GM06990 (cell line): ENCODE data around the gene SLC25A30.

Experiments used
- DNase-seq: peaks from one replicate; pipeline ENCODE4 v3.0.0-alpha.2; 2011; ENCODE audit not compliant: insufficient read length; ENCODE audit errors: extremely low read depth
- H3K27me3 ChIP-seq: replicated peaks from 2 replicates; pipeline ENCODE4 v1.6.0; 2011; ENCODE audit warnings: low read length; ENCODE audit not compliant: control insufficient read depth, insufficient read depth
- H3K36me3 ChIP-seq: 2 replicates; pipeline ENCODE4 v1.5.1; 2011; ENCODE audit warnings: low read length; ENCODE audit not compliant: control insufficient read depth, insufficient read depth
- H3K4me3 ChIP-seq: replicated peaks from 2 replicates; pipeline ENCODE4 v1.5.1; 2011; ENCODE audit warnings: low read depth, mild to moderate bottlenecking, control low read depth, low read length
- CTCF ChIP-seq: IDR thresholded peaks from 2 replicates; pipeline ENCODE4 v1.5.1; 2011; ENCODE audit warnings: low read length, control low read depth, mild to moderate bottlenecking, inconsistent platforms; ENCODE audit not compliant: insufficient read depth, poor library complexity, severe bottlenecking

The SLC25A30 gene

GRCh38 chr13:45412274-45413049, 5.7 kb downstream of the SLC25A30 start:
- H3K36me3 ChIP-seq, result peaks cover 5% of the 10 kb centered on the region
- no peak overlapping the region for H3K4me3 ChIP-seq
- DNase-seq, result no peak
- no peaks in the 10 kb centered on the region for H3K27me3 ChIP-seq
- TF ChIP-seq CTCF, result no peak

GRCh38 chr13:45411631-45412030, 6.5 kb downstream of the SLC25A30 start:
- Histone ChIP-seq H3K4me3 (no peak overlapping the region), H3K27me3 (no peaks in the 10 kb centered on the region)
- DNase-seq, result no peak

GRCh38 chr13:45411221-45411620, 7.0 kb downstream of the SLC25A30 start:
- Histone ChIP-seq H3K4me3 (no peak overlapping the region), H3K27me3 (no peaks in the 10 kb centered on the region), H3K36me3 (peaks cover 7% of the 10 kb centered on the region)
- DNase-seq, result no peak
- no peak for TF ChIP-seq CTCF

More at GRCh38 chr13:45411631-45412030, 6.5 kb downstream of the SLC25A30 start:
- peaks cover 5% of the 10 kb centered on the region for H3K36me3 ChIP-seq
- no peak for TF ChIP-seq CTCF

GRCh38 chr13:45410466-45410865, 7.7 kb downstream of the SLC25A30 start:
- Histone ChIP-seq H3K27me3 (no peaks in the 10 kb centered on the region), H3K36me3 (peaks cover 7% of the 10 kb centered on the region), H3K4me3 (no peak overlapping the region)
- DNase-seq, result no peak
- no peak for TF ChIP-seq CTCF

- peaks cover 7% of the 10 kb centered on the region for H3K36me3 ChIP-seq
- H3K27me3 ChIP-seq, result no peaks in the 10 kb centered on the region
- TF ChIP-seq CTCF, result no peak
- DNase-seq, result no peak
- no peak overlapping the region for H3K4me3 ChIP-seq
Observed at GRCh38 chr13:45410001-45410400, 8.2 kb downstream of the SLC25A30 start.
